H1 (cell line): ENCODE measurements around the gene CFAP61. TPM values are rescaled to one million over a fixed set of nuclear protein-coding genes. Genes with fewer than 3 reads are reported as not detected.

Source experiments
- CBX8 ChIP-seq: fragments of 300-800, 300-1000 bp; sonication (generic); IDR thresholded peaks from 2 replicates; pipeline ENCODE4 v1.7.1; 2016; ENCODE audit warnings: low read depth, low read length, borderline replicate concordance
- CREB1 ChIP-seq: IDR thresholded peaks from 2 replicates; pipeline ENCODE4 v1.6.1; 2012; ENCODE audit warnings: inconsistent platforms
- POLR2AphosphoS5 ChIP-seq: IDR thresholded peaks from 2 replicates; pipeline ENCODE4 v1.6.1; 2011; ENCODE audit warnings: low read depth, low read length
- polyA plus RNA-seq, 7 experiments: library from polyadenylated mRNA; depleted of rRNA in 3 of 7; stranded (reverse) in 5 of 7; unstranded in 2 of 7; fragments of >200 nt in 5 of 7; fragments of 200-250 nt in 2 of 7; gene quantifications; 1 replicate in 5 of 7; 2 replicates in 1 of 7; 4 replicates in 1 of 7; pipeline versions ENCODE4 v1.2.1 to v1.2.3, GENCODE V29; 2011 to 2013; ENCODE audit warnings: missing spikeins in 2 of 7, mixed read lengths in 2 of 7
- total RNA-seq: library from RNA; stranded (reverse); fragmentation: NEBNext Ultra II Directional; extraction: Animal tissue kit (Norgen Biotek cat#: 25700); gene quantifications from 2 replicates; pipeline ENCODE4 v1.2.1, GENCODE V29; 2021
- TF ChIP-seq, protein P1 (sequence below): IDR thresholded peaks from 2 replicates; pipeline ENCODE4 v1.6.1; 2012; ENCODE audit warnings: inconsistent platforms

CFAP61 gene
- total and polyA plus RNA-seq, 2 of the 8 experiments (the other 6 are each of a cell fraction or from before 2014, with no cell fraction given): 0.29 to 0.61 TPM

DNA sequence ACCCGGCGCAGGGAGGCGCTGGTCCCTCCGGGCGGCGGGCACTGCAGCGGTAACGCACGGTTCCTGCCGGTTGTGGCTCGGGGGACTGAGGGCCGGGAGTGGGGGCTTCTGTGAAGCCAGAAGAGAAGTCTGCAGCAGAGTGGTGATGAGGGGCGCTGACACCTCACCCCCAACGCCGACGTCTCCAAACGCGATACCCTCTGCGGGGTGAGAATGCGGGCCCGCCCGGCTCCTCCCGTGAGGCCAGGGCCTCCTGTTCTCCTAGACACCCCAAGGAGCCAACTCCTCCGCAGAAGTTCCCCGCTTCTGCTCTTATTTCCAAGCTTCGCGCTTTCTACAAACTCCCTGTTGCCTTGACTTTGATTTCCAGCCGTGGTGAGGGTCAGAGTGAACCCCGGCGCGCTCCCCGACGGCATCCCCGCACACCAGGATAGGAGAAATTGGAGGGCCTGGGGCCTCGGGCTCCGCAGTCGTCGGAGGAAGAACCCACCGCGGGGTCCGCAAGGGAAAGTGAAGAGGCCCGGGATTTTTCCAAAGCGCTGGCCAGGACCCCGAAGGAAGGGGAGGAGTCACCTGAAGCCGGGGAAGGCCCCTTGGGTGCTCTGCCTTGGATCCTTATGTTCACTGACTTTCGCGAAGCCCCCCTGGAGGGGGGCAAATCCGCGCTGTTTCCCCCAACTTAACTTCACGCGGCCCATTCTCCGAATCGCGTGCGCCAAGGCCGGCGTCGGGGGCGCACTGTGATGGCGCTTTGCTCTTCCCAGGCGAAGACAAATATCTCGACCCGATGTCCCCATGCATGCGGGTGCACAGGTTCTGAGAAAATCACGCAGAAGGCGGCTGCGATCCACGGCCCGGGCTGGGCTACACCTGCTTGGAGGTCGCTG is 312.5 kb downstream of the CFAP61 start (continued):
- TF ChIP-seq CREB1: peak; percentile 71
- no peak for TF ChIP-seq CBX8
- TF ChIP-seq, protein P1, sequence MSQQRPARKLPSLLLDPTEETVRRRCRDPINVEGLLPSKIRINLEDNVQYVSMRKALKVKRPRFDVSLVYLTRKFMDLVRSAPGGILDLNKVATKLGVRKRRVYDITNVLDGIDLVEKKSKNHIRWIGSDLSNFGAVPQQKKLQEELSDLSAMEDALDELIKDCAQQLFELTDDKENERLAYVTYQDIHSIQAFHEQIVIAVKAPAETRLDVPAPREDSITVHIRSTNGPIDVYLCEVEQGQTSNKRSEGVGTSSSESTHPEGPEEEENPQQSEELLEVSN: peak; percentile 50
- no peak for TF ChIP-seq POLR2AphosphoS5
